GM19397 (cell line): ENCODE results near the gene SAP30BP.

Experiments
- ATAC-seq: cut with Tn5 transposase; IDR thresholded peaks from one replicate; pipeline ENCODE4 v1.9.1; 2021; ENCODE audit warnings: mild to moderate bottlenecking, moderate library complexity; ENCODE audit not compliant: unreplicated experiment

The SAP30BP gene

GRCh38 chr17:75736173-75736835, 69.2 kb downstream of the SAP30BP start:
- no peak for ATAC-seq

DNA sequence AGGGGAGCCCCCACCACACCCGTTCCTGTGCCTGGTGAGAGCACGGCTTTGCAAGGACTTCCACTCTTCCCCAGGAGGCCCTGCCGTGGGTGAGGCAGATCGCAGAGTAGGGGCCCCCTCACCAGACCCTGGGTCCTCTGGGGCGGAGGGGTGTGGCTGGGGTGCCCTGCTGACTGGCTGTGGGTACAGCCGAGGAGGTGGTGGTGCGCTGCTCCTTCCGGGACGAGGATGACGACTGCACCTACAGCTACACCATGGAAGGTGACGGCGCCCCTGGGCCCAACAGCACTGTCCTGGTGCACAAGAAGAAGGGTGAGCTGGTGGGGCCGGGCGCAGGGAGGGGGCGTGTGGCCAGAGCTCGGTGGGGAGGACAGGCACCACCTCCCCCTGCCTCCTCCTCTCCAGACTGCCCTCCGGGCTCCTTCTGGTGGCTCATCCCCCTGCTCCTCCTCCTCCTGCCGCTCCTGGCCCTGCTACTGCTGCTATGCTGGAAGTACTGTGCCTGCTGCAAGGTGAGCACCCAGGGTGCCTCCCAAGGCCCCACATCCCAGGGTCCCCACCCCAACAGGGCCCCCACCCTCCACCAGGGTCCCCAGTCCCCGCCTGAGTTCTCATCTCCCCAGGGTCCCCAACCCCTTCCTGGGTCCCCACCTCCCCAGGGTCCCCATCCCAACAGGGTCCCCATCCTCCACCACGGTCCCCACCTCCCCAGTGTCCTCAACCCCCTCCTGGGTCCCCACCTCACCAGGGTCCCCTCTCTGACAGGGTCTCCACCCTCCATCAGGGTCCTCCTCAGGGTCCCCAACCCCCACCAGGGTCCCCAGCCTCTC, 70.2 kb downstream of the SAP30BP start:
- ATAC-seq = no peak

DNA sequence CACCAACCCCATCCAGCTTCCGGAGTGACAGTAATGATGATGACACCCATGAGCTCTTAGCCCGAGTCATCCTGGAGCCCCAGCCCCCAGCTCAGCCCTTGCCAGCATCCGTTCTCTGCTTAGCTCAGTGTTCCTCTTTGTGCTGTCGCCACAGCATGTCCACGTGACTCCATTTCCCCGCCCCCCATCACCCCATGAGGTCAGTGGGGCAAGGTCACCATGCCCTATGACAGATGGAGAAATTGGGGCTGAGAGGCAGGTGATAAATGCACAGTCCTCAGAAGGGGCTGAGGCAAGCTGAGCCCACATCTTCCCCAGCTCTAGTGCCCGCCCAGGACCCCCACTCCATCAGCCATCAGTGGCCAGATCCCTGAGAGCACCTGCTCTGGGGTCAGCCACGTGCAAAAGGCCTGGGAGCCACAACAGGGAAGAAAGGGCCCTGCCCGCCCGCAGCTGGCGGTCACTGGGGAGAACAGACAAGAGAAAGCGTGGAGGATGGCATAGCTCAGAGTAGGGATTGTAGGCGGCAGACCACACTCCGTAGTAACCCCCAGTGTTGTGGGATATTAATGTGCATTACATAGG, 71.2 kb downstream of the SAP30BP start:
- ATAC-seq = no peak

- no peak for ATAC-seq
Observed at GRCh38 chr17:75739174-75739573, 72.0 kb downstream of the SAP30BP start.

DNA sequence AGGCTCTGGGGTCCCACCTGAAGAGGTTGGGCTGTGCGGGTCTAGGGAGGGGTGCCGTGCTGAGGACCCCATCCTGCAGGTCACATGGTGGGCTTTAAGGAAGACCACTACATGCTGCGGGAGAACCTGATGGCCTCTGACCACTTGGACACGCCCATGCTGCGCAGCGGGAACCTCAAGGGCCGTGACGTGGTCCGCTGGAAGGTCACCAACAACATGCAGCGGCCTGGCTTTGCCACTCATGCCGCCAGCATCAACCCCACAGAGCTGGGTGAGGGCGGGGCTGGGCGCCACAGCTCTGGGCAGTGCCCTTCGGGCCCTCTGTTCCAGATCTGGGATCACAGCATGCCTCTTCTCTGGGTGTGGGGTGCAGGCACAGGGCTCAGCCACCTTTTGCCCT, 72.7 kb downstream of the SAP30BP start:
- no peak for ATAC-seq

- ATAC-seq = no peak
Observed at GRCh38 chr17:75740215-75740614, 73.1 kb downstream of the SAP30BP start.

GRCh38 chr17:75740631-75741077, 73.5 kb downstream of the SAP30BP start:
- ATAC-seq = no peak

DNA sequence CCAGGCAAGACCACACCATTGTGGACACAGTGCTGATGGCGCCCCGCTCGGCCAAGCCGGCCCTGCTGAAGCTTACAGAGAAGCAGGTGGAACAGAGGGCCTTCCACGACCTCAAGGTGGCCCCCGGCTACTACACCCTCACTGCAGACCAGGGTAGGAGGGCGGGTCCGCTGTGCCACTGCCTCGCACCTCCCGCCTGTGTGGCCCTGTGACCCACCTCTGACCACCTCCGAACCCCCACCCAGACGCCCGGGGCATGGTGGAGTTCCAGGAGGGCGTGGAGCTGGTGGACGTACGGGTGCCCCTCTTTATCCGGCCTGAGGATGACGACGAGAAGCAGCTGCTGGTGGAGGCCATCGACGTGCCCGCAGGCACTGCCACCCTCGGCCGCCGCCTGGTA, 75.2 kb downstream of the SAP30BP start:
- ATAC-seq = no peak

- ATAC-seq = no peak
Observed at GRCh38 chr17:75743625-75744206, 76.6 kb downstream of the SAP30BP start.

DNA sequence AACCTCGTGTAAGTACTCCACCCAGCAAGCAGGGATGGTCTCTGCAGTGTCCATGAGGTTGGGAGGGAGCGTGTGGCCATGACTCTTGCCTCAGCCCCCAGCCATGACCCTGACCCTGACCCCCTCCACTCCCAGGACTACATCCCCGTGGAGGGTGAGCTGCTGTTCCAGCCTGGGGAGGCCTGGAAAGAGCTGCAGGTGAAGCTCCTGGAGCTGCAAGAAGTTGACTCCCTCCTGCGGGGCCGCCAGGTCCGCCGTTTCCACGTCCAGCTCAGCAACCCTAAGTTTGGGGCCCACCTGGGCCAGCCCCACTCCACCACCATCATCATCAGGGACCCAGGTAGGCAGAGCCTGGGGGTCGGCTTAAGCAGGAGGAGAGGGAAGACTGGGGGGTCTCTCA, 81.6 kb downstream of the SAP30BP start:
- ATAC-seq = no peak

- no peak for ATAC-seq
Observed at GRCh38 chr17:75749545-75750389, 82.6 kb downstream of the SAP30BP start.

- no peak for ATAC-seq
Observed at GRCh38 chr17:75750661-75751423, 83.7 kb downstream of the SAP30BP start.

DNA sequence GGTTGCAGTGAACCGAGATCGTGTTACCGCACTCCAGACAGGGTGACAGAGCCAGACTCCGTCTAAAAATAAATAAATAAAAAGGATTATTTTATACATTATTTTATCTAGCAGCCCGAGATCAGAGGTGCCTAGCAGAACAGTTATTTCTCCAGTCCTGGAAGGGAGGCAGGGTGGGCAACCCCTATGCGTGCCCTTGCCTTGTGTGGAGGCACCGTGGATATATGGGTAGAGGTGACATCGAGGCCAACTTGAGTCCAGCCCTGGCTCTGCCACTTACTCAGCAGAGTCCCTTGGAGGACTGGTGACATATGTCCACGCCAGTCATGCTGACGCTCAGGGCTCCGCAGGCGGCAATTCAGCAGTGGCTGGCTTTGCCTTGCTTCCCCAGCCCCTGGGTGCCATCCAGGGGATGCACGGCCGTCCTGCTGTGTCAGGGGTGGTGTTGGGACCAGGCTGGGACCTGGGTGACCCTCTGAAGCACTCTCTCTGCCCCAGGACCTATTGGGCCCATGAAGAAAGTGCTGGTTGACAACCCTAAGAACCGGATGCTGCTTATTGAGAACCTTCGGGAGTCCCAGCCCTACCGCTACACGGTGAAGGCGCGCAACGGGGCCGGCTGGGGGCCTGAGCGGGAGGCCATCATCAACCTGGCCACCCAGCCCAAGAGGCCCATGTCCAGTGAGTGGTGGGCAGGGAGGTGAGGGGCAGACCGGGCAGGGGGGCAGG, 84.7 kb downstream of the SAP30BP start:
- ATAC-seq = no peak

DNA sequence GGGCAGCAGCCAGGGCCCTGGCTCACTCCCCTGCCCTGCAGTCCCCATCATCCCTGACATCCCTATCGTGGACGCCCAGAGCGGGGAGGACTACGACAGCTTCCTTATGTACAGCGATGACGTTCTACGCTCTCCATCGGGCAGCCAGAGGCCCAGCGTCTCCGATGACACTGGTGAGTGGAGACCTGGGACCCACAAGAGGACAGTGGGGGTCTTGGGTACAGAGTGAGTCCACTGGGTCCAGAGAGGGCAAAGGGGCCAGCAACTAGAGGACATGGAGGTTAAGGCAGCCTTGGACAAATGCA, 85.2 kb downstream of the SAP30BP start:
- no peak for ATAC-seq

DNA sequence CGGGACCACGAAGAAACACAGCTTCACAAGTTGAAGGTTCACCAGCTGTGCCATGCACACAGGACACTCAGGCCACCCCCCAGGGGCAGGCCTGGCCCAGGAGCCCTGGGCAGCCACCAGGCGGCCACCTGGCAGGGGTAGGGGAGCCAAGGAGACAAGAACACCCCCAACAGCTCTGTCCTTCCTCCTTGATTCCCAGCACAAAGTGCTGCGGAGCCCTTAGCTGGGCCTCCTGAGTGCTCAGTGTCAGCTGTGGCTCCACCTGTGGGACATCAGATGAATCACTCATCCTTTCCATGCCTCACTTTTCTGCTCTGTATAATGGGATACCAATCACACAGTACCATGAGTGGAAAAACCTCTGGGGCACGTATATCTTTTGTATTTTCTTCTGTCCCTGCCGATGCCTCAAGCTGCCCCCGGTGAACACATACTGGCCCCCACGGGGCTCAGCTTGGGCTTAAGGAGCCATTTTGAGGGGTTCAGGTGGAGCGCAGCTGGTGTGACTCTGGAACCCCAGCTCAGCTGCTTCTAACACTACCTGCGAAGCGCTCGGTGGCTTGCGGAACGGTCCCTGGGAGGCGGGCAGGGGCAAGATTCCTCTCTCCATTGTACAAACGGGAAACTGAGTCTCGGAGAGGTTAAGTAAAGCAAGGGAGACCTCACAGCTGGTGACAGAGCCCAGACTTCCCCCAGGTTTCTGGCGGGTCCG, 85.8 kb downstream of the SAP30BP start:
- ATAC-seq = no peak

- ATAC-seq = peak; percentile 60
Observed at GRCh38 chr17:75753514-75754377, 86.6 kb downstream of the SAP30BP start.

GRCh38 chr17:75754378-75755204, 87.5 kb downstream of the SAP30BP start:
- ATAC-seq = no peak
